GM11168 (cell line): ENCODE measurements around the gene C5AR2.
"Not testable (repeated sequence)": the region's sequence is repeated elsewhere in the genome, so short reads cannot be mapped to it uniquely, and the experiment has no call there.

Source experiments
- in situ Hi-C: fragments of 300-500 bp; cut with MboI; formaldehyde crosslinking; loops from one replicate; pipeline ENCODE4 v1.12.0; 2022; ENCODE audit warnings: low sequenced_read_pairs; ENCODE audit not compliant: unreplicated experiment

C5AR2 gene

GRCh38 chr19:47357788-47358680, 26.1 kb downstream of the C5AR2 start:
- in situ Hi-C loops, result no loop called here

- in situ Hi-C loops, result no loop called here
Observed at GRCh38 chr19:47358936-47359335, 27.0 kb downstream of the C5AR2 start.

DNA sequence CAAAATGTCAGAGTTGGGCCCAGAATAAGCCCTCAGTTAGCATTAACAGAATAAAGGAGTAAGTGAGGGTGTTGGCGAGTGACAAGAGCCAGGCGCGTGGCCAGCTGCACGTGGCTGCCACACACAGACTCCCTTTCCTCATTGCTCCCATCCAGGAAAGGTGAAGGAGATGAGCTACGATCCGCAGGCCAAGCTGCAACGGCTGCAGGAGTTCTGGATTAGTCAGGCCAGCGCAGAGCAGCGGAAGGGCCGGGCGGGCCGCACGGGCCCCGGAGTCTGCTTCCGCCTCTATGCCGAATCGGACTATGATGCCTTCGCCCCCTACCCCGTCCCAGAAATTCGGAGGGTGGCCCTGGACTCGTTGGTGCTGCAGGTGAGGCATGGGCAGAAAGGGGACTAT, 30.3 kb downstream of the C5AR2 start:
- in situ Hi-C loops, result no loop called here

DNA sequence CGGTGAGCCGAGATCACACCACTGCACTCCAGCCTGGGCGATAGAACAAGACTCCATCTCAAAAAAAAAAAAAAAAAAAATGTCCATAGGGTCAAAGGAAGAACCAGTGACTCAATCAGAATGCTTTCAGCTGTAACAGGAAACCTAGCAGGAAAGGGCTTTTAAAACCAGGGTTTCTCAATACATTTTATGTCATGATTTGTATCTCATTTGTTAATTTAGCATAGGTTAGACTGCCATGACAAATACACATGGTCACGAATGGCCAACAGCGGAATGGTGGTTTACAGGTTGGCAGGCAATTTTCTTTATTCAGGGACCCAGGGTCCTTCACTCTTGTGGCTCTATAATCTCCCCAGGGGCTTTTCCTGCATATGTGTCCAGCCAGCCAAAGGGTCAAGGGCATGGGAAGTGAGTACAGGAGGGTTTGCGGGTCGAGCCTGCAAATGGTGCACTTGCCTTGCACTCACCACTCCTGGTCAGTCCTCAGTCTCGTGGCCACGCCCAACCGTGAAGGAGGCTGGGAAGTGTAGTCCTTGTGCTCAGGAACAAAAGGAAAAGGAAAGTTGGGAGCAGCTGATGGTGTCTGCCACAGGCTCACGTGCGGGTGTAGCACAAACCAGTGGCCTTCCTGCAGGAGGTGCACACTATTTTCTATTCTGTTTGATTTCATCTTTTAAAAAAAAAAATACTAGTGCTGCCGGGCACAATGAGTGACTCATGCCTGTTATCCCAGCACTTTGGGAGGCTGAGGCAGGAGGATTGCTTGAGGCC, 32.0 kb downstream of the C5AR2 start:
- in situ Hi-C loops, result no loop called here

DNA sequence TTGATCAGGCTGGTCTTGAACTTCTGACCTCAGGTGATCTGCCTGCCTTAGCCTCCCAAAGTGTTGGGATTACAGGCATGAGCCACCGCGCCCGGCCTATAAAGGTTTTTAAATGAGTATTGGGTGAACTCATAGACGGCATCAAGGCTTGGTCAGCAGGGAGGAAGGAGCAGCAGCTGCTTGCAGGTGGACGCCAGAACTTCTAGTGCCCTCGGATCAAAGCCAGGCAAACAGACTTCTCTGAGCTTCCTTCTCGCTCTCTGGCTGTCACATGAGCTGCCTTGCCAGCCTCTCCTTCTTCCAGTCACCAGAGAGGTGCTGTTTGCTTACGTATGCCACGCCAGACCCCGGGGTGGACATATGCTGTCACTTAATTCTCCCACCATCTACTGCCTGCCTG, 33.5 kb downstream of the C5AR2 start:
- in situ Hi-C loops, result not testable (repeated sequence)

GRCh38 chr19:47370045-47370611, 38.2 kb downstream of the C5AR2 start:
- in situ Hi-C loops, result no loop called here

DNA sequence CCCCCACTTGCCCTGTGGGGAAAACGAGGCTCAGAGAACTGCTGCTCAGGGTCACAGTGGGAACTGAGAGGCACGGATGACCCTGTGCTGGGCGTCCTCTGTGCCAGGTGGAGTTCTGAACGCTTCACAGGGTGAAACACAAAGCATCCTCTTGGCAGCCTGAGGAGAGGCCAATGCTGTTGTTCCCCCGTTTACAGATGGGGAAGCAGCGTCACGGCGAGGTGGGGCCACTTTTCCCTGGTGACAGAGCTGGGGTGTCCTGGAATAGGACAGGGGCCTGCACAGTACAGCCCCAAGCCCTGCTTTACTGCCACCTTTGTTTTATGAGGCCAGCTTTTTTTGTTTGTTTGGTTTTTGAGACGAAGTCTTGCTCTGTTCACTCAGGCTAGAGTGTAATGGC, 39.3 kb downstream of the C5AR2 start:
- in situ Hi-C loops, result no loop called here

DNA sequence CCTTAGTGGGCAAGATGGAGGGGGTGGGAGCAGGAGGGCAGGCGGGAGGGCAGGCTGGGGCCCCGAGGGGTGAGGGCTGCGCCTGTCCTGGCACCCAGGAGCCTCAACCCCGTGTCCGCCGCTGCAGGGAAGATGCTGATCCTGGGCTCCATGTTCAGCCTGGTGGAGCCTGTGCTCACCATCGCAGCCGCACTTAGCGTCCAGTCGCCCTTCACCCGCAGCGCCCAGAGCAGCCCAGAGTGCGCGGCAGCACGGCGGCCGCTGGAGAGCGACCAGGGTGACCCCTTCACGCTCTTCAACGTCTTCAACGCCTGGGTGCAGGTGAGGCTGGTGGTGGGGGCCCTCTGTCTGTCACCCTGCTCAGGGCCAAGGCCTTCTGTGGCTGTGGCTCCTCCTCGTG, 40.6 kb downstream of the C5AR2 start:
- in situ Hi-C loops, result no loop called here

GRCh38 chr19:47373246-47374240, 41.6 kb downstream of the C5AR2 start:
- in situ Hi-C loops, result no loop called here

DNA sequence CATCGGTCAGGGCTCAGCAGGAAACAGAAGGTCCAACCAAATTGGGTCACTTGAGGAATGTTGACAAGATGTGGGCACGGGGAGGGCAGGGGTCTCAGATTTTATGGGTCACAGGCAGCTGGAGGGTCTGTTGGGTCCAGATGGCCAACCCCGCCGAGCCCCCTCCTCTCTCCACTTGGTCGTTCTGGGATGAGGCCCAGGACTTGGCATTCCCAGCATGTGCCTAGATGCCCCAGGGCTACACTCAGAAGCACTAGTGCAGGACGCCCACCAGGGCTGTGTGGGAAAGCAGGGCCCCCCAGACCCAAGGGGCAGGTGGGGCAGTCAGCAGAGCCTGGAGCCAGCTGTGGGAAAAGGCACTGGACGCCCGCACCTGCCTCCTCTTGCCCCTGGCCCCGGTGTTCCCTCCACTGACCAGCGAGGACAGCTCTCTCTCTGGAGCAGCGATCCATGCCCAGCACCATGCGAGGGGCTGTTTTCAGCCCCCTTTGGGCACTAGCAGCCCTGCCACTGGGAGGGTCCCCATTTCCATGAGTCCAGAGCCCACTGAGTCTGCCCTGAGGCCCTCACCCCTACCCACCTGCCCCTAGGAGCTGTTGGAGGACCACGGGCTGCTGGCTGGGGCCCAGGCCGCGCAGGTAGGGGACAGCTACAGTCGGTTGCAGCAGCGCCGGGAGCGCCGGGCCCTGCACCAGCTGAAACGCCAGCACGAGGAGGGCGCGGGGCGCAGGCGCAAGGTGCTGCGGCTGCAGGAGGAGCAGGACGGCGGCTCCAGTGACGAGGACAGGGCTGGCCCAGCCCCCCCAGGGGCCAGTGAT, 43.1 kb downstream of the C5AR2 start:
- in situ Hi-C loops, result no loop called here

DNA sequence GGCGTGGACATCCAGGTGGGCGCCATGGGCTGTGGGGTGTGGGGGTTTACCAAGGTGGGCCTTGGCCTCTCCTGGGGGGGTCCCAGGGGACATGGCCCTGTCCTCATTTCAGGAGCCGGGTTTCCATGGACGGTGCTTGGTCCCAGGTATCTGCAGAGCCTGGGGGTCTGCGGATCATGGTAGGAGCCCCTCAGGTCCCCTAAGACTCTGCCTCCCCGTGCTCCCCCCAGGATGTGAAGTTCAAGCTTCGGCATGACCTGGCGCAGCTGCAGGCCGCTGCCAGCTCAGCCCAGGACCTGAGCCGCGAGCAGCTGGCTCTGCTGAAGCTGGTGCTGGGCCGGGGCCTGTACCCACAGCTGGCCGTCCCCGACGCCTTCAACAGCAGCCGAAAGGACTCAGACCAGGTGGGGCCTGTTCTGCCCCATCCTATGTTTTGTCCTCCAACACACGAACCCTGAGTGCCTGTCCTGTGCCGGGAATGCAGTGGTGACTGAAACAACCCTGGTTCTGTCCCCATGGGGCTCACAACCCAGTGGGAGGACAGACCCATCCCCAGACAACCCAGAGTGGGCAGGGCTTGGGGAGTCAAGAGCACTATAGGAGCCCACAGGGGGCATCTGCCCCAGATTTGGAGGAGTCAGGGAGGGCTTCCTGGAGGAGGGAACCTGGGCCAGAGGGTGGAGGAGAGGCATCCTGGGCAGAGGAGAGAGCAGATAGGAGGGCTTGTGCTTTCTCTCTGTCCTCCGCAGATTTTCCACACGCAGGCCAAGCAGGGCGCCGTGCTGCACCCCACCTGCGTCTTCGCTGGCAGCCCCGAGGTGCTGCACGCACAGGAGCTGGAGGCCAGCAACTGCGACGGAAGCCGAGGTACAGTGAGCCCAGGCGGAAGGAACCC, 44.0 kb downstream of the C5AR2 start:
- in situ Hi-C loops, result no loop called here

- in situ Hi-C loops, result no loop called here
Observed at GRCh38 chr19:47376589-47377144, 44.7 kb downstream of the C5AR2 start.

DNA sequence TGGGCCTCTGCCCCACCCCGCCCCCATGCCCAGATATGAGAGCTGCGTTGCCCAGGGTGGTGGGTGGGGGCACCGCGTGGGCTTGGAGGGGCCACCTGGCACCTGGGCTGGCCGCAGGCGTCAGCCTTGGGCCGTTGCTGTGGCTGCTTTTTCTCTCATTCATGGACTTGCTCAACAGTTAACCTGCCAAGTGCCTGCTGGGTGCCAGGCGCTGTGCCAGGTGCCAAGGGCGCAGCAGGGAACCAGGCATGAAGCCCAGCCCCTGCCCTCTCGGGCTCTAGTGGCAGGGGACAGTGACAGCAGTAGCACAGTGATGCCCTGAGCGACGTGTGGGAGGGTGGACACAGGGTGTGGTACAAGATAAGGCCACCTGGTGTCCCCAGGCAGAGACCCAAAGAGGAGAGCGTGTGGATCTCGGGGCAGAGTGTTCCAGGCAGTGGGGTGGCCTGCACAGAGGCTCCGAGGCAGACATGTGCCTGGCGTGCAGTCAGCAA, 45.3 kb downstream of the C5AR2 start:
- in situ Hi-C loops, result no loop called here

DNA sequence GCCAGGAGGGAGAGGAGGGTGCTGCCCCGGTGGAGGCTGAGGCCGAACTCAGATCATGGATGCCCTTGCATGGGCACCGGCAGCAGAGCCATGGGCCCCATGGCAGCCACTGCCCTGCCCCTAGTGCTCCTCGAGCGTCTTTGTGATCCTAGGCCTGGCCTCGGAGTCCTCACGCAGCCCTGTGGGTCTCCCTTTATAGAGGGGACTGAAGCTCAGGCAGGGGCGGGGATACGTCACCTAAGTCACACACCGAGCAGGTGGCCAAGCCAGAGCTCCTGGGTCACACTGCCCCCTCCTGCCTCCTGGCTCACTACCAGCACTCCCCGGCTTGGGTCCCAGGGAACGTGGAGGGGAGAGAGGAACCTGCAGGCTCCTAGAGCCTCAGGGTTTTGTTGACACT, 45.8 kb downstream of the C5AR2 start:
- in situ Hi-C loops, result no loop called here

DNA sequence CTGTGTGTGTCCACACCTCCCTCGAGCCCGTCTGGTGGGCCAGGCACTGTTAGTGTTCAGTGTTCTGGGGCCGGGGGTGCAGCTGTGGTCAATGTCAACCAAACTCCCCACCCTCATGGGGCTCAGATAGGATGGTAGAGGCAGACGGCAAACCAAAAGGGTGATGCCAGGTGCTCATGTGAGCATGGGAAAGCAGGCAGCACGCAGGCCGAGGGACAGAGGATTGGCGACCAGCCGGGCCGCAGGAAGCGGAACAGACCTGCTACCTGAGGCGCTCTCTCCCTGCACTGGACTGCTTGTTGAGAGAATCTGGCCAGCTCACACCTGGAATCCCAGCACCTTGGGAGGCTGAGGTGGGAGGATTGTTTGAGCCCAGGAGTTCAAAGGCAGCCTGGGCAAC, 46.3 kb downstream of the C5AR2 start:
- in situ Hi-C loops, result no loop called here

- in situ Hi-C loops, result no loop called here
Observed at GRCh38 chr19:47379381-47379938, 47.5 kb downstream of the C5AR2 start.

- in situ Hi-C loops, result no loop called here
Observed at GRCh38 chr19:47380559-47380958, 48.6 kb downstream of the C5AR2 start.
